Measurements from ENCODE around the gene CRELD1. TPM values are rescaled to one million over a fixed set of nuclear protein-coding genes. Genes with fewer than 3 reads are reported as not detected.

The CRELD1 gene
- total and polyA plus RNA-seq, 2 of the 13 experiments (the other 11 are each of a cell fraction or from before 2014, with no cell fraction given) = 27.1 to 61.9 TPM

DNA sequence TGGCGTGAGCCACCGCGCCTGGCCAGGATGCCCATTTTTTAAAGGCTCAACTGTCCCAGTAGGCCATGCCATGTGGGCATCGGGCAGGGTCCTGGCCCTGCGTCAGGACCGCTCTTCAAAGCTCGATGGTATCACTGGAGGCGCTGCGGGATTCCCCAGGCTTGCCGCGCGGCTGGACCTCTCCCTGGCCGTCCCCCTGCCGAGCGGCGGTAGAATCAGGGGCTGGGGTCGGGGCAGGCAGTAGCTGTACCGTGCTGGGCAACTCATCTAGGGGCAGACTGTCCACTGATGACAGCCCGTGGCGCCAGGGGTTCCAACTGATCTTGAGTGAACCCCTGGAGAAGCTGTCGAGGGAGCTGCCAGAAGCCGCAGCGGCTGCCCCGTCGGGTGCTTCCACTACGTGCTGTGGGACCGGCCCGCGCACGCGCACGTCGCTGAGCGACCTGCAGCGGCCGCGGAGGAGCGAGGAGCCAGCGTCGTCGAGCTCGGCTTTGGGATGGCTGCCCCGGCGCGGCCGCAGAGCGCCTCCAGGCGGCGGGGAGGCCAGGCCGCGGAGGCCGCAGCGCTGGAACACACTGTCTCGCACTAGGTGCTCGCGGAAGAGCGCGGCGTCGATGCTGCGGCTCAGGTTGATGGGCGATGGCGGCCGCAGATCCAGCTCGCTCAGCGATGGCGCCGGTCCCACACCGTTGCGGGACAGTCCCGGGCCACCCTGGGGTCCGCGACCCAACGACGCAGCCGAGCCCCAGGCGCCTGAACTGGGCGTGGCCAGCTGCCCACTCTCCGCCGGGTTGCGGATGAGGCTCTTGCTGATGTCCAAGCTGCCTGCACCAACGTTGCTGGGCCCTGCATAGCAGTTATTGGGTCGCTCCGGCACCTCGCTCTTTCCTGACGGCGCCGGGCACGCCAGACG, 12.7 kb downstream of the CRELD1 start (continued):
- TF ChIP-seq ZNF563 (CRISPR knock-in tag; IDR thresholded peaks at IDR 0.05) = peak; percentile 20
- TF ChIP-seq ZSCAN12 (CRISPR knock-in tag; IDR thresholded peaks at IDR 0.05) = no peak
- peak; percentile 95 for TF ChIP-seq ARNT2 (CRISPR knock-in tag; IDR thresholded peaks at IDR 0.05; ENCODE audit: low read depth)
- TF ChIP-seq, protein P1, sequence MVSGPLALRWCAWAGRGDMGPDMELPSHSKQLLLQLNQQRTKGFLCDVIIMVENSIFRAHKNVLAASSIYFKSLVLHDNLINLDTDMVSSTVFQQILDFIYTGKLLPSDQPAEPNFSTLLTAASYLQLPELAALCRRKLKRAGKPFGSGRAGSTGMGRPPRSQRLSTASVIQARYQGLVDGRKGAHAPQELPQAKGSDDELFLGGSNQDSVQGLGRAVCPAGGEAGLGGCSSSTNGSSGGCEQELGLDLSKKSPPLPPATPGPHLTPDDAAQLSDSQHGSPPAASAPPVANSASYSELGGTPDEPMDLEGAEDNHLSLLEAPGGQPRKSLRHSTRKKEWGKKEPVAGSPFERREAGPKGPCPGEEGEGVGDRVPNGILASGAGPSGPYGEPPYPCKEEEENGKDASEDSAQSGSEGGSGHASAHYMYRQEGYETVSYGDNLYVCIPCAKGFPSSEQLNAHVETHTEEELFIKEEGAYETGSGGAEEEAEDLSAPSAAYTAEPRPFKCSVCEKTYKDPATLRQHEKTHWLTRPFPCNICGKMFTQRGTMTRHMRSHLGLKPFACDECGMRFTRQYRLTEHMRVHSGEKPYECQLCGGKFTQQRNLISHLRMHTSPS (CRISPR knock-in tag; IDR thresholded peaks at IDR 0.05; ENCODE audit: low read depth) = no peak
- no peak for TF ChIP-seq JUN (CRISPR knock-in tag; IDR thresholded peaks at IDR 0.05)
- TF ChIP-seq, protein P2, sequence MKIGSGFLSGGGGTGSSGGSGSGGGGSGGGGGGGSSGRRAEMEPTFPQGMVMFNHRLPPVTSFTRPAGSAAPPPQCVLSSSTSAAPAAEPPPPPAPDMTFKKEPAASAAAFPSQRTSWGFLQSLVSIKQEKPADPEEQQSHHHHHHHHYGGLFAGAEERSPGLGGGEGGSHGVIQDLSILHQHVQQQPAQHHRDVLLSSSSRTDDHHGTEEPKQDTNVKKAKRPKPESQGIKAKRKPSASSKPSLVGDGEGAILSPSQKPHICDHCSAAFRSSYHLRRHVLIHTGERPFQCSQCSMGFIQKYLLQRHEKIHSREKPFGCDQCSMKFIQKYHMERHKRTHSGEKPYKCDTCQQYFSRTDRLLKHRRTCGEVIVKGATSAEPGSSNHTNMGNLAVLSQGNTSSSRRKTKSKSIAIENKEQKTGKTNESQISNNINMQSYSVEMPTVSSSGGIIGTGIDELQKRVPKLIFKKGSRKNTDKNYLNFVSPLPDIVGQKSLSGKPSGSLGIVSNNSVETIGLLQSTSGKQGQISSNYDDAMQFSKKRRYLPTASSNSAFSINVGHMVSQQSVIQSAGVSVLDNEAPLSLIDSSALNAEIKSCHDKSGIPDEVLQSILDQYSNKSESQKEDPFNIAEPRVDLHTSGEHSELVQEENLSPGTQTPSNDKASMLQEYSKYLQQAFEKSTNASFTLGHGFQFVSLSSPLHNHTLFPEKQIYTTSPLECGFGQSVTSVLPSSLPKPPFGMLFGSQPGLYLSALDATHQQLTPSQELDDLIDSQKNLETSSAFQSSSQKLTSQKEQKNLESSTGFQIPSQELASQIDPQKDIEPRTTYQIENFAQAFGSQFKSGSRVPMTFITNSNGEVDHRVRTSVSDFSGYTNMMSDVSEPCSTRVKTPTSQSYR (CRISPR knock-in tag; IDR thresholded peaks at IDR 0.05; ENCODE audit: borderline replicate concordance) = no peak
- TF ChIP-seq SMAD9 (CRISPR knock-in tag; IDR thresholded peaks at IDR 0.05) = no peak
- TF ChIP-seq, protein P3, sequence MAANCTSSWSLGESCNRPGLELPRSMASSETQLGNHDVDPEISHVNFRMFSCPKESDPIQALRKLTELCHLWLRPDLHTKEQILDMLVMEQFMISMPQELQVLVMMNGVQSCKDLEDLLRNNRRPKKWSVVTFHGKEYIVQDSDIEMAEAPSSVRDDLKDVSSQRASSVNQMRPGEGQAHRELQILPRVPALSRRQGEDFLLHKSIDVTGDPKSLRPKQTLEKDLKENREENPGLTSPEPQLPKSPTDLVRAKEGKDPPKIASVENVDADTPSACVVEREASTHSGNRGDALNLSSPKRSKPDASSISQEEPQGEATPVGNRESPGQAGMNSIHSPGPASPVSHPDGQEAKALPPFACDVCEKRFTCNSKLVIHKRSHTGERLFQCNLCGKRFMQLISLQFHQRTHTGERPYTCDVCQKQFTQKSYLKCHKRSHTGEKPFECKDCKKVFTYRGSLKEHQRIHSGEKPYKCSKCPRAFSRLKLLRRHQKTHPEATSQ (CRISPR knock-in tag; IDR thresholded peaks at IDR 0.05; ENCODE audit: borderline replicate concordance) = peak; percentile 69; the same call in 1 of the 2 replicates
- no peak for TF ChIP-seq ZNF564 (CRISPR knock-in tag; IDR thresholded peaks at IDR 0.05)
- TF ChIP-seq PAWR (CRISPR knock-in tag; IDR thresholded peaks at IDR 0.05; ENCODE audit: borderline replicate concordance) = no peak
- peak; percentile 81 for TF ChIP-seq RBFOX2 (IDR thresholded peaks at IDR 0.05; ENCODE audit: low read depth, low read length)
- peak; percentile 92 for TF ChIP-seq HOXA3 (CRISPR knock-in tag; IDR thresholded peaks at IDR 0.05)
- TF ChIP-seq, protein P4, sequence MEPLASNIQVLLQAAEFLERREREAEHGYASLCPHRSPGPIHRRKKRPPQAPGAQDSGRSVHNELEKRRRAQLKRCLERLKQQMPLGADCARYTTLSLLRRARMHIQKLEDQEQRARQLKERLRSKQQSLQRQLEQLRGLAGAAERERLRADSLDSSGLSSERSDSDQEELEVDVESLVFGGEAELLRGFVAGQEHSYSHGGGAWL (CRISPR knock-in tag; IDR thresholded peaks at IDR 0.05) = peak; percentile 55; the same call in 1 of the 2 replicates
- no peak for TF ChIP-seq ZNF224 (CRISPR knock-in tag; IDR thresholded peaks at IDR 0.05)
- TF ChIP-seq, protein P5, sequence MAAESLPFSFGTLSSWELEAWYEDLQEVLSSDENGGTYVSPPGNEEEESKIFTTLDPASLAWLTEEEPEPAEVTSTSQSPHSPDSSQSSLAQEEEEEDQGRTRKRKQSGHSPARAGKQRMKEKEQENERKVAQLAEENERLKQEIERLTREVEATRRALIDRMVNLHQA (CRISPR knock-in tag; IDR thresholded peaks at IDR 0.05) = no peak
- peak; percentile 49 for TF ChIP-seq ZNF501 (CRISPR knock-in tag; IDR thresholded peaks at IDR 0.05)
- 0 out of 2 replicates have a peak, but pooled peaks have one; percentile 40 for TF ChIP-seq MEIS1 (CRISPR knock-in tag; IDR thresholded peaks at IDR 0.05; ENCODE audit: borderline replicate concordance)
- no peak for TF ChIP-seq ZNF317 (CRISPR knock-in tag; IDR thresholded peaks at IDR 0.05)
- TF ChIP-seq GTF2F1 (IDR thresholded peaks at IDR 0.05; ENCODE audit: low read length) = no peak
- no peak for TF ChIP-seq ZNF24 (IDR thresholded peaks at IDR 0.05)
- TF ChIP-seq ZNF619 (CRISPR knock-in tag; IDR thresholded peaks at IDR 0.05) = 0 out of 2 replicates have a peak, but pooled peaks have one; percentile 50
- TF ChIP-seq, protein P6, sequence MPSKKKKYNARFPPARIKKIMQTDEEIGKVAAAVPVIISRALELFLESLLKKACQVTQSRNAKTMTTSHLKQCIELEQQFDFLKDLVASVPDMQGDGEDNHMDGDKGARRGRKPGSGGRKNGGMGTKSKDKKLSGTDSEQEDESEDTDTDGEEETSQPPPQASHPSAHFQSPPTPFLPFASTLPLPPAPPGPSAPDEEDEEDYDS (CRISPR knock-in tag; IDR thresholded peaks at IDR 0.05) = no peak
